SK-N-SH (cell line): Measurements from ENCODE around the gene C6orf136. TPM values are rescaled to one million over a fixed set of nuclear protein-coding genes. Genes with fewer than 3 reads are reported as not detected.

Experiments used
- CTCF ChIA-PET: fragments of 300-600, 350-600 bp; formaldehyde crosslinking; extraction: SDS; loops from one replicate; lab custom pipeline; 2021; lab: Yijun Ruan, JAX
- POLR2A ChIA-PET: fragments of 350-600 bp; sonication (Branson Sonifier 250); formaldehyde crosslinking; extraction: SDS; loops from one replicate; lab custom pipeline; 2020; ENCODE audit warnings: antibody characterized with exemption, inconsistent platforms; lab: Yijun Ruan, JAX
- DNase-seq: peaks from one replicate; pipeline ENCODE4 v3.0.0; 2012
- H2AFZ ChIP-seq: fragments of 200-600 bp; sonication (generic); 2 replicates; pipeline ENCODE4 v1.8.1; 2016; ENCODE audit warnings: antibody characterized with exemption, mild to moderate bottlenecking, low read depth
- H3F3A ChIP-seq: fragments of 200-600 bp; sonication (generic); replicated peaks from 2 replicates; pipeline ENCODE3; 2016; ENCODE audit warnings: antibody characterized with exemption, mild to moderate bottlenecking; ENCODE audit not compliant: insufficient read depth
- H3K27ac ChIP-seq, 2 experiments: fragments of 200-500 bp in 1 of 2; fragments of 200-600 bp in 1 of 2; sonication (Bioruptor generic) in 1 of 2; sonication (generic), shearing (Covaris generic) in 1 of 2; 2 replicates each; pipeline versions ENCODE4 v1.5.1 to v1.6.1; 2014 to 2016; ENCODE audit warnings: low read depth in 2 of 2, inconsistent platforms in 1 of 2, low read length in 1 of 2, mild to moderate bottlenecking in 1 of 2, mixed read lengths in 1 of 2
- H3K27me3 ChIP-seq: fragments of 200-600 bp; sonication (generic), shearing (Covaris generic); 2 replicates; pipeline ENCODE4 v1.6.1; 2016; ENCODE audit warnings: mixed run types; ENCODE audit not compliant: insufficient read depth
- H3K36me3 ChIP-seq, 2 experiments: fragments of 200-500 bp in 1 of 2; fragments of 200-600 bp in 1 of 2; sonication (Bioruptor generic) in 1 of 2; sonication (generic) in 1 of 2; replicated peaks in 1 of 2; 2 replicates each; pipeline versions ENCODE3 to v1.5.1; 2014 to 2016; ENCODE audit warnings: low read length in 1 of 2, mild to moderate bottlenecking in 1 of 2; ENCODE audit not compliant: insufficient read depth in 2 of 2, control insufficient read depth in 1 of 2
- H3K4me1 ChIP-seq, 2 experiments: fragments of 200-500 bp in 1 of 2; fragments of 200-600 bp in 1 of 2; sonication (Bioruptor generic) in 1 of 2; sonication (generic), shearing (Covaris generic) in 1 of 2; 2 replicates each; pipeline versions ENCODE4 v1.5.1 to v1.6.1; 2014 to 2016; ENCODE audit warnings: low read depth in 1 of 2, low read length in 1 of 2, mixed run types in 1 of 2; ENCODE audit not compliant: insufficient read depth in 2 of 2, control insufficient read depth in 1 of 2
- H3K4me2 ChIP-seq: fragments of 200-600 bp; sonication (generic), shearing (Covaris generic); 2 replicates; pipeline ENCODE4 v1.6.1; 2017; ENCODE audit warnings: mixed run types
- H3K4me3 ChIP-seq, 2 experiments: fragments of 200-500 bp in 1 of 2; fragments of 200-600 bp in 1 of 2; sonication (Bioruptor generic) in 1 of 2; sonication (generic), shearing (Covaris generic) in 1 of 2; 2 replicates each; pipeline versions ENCODE4 v1.5.1 to v1.8.1; 2014 to 2016; ENCODE audit warnings: low read depth in 2 of 2, inconsistent platforms in 1 of 2, low read length in 1 of 2, mild to moderate bottlenecking in 1 of 2, mixed read lengths in 1 of 2, moderate library complexity in 1 of 2
- H3K79me2 ChIP-seq: fragments of 200-600 bp; sonication (generic); 2 replicates; pipeline ENCODE4 v1.8.1; 2017; ENCODE audit warnings: mild to moderate bottlenecking; ENCODE audit not compliant: insufficient read depth
- H3K9ac ChIP-seq: fragments of 200-600 bp; sonication (generic); 2 replicates; pipeline ENCODE4 v1.6.1; 2017; ENCODE audit warnings: mixed run types
- H3K9me2 ChIP-seq: fragments of 200-600 bp; sonication (generic); 2 replicates; pipeline ENCODE4 v1.6.1; 2017; ENCODE audit warnings: mixed run types
- H3K9me3 ChIP-seq: fragments of 200-600 bp; sonication (generic); 2 replicates; pipeline ENCODE4 v1.6.1; 2017; ENCODE audit warnings: mixed run types, mild to moderate bottlenecking, moderate library complexity
- H4K20me1 ChIP-seq: fragments of 200-600 bp; sonication (generic); 2 replicates; pipeline ENCODE4 v1.6.1; 2017; ENCODE audit warnings: mild to moderate bottlenecking, mixed run types; ENCODE audit not compliant: insufficient read depth
- CHD2 ChIP-seq: fragments of 150-350 bp; IDR thresholded peaks from 2 replicates; pipeline ENCODE4 v1.6.1; 2018; ENCODE audit warnings: low read length; ENCODE audit not compliant: partially characterized antibody
- CTCF ChIP-seq: fragments of 200-600 bp; sonication (generic); IDR thresholded peaks from 2 replicates; pipeline ENCODE4 v1.6.1; 2017; ENCODE audit warnings: antibody characterized with exemption, mild to moderate bottlenecking, moderate library complexity
- ELF1 ChIP-seq: IDR thresholded peaks from 2 replicates; pipeline ENCODE4 v1.4.0; 2012
- EZH2phosphoT487 ChIP-seq: fragments of 200-600 bp; sonication (generic); IDR thresholded peaks from 2 replicates; pipeline ENCODE4 v1.6.1; 2017; ENCODE audit warnings: low read depth, mixed run types, mild to moderate bottlenecking, antibody characterized with exemption, moderate library complexity, borderline replicate concordance
- FOSL2 ChIP-seq: IDR thresholded peaks from 2 replicates; pipeline ENCODE4 v1.4.0; 2012; ENCODE audit warnings: low read depth, mild to moderate bottlenecking, moderate library complexity, borderline replicate concordance
- GABPA ChIP-seq: IDR thresholded peaks from 2 replicates; pipeline ENCODE4 v1.4.0; 2012; ENCODE audit warnings: low read depth, mild to moderate bottlenecking
- MAX ChIP-seq: IDR thresholded peaks from 2 replicates; pipeline ENCODE4 v1.4.0; 2012; ENCODE audit warnings: low read depth
- MXI1 ChIP-seq: IDR thresholded peaks from 2 replicates; pipeline ENCODE4 v1.6.1; 2012; ENCODE audit warnings: mild to moderate bottlenecking, low read depth, low read length, improper control_type of control experiment
- NFIC ChIP-seq: IDR thresholded peaks from 2 replicates; pipeline ENCODE4 v1.4.0; 2012; ENCODE audit warnings: borderline replicate concordance
- NRF1 ChIP-seq: IDR thresholded peaks from 2 replicates; pipeline ENCODE4 v1.6.1; 2012; ENCODE audit warnings: low read depth, mild to moderate bottlenecking, low read length
- PBX3 ChIP-seq: IDR thresholded peaks from 2 replicates; pipeline ENCODE4; 2012
- POLR2AphosphoS5 ChIP-seq: IDR thresholded peaks from 2 replicates; pipeline ENCODE4 v1.6.1; 2012; ENCODE audit warnings: low read depth, low read length
- RFX5 ChIP-seq: IDR thresholded peaks from 2 replicates; pipeline ENCODE4 v1.6.1; 2012; ENCODE audit warnings: mild to moderate bottlenecking, improper control_type of control experiment, low read length
- RXRA ChIP-seq: IDR thresholded peaks from 2 replicates; pipeline ENCODE4 v1.4.0; 2012; ENCODE audit warnings: low read depth, mild to moderate bottlenecking, borderline replicate concordance
- SIN3A ChIP-seq: IDR thresholded peaks from 2 replicates; pipeline ENCODE4 v1.6.1; 2012; ENCODE audit warnings: low read depth, mild to moderate bottlenecking, low read length, moderate library complexity, borderline replicate concordance
- TAF1 ChIP-seq: IDR thresholded peaks from 2 replicates; pipeline ENCODE4 v1.6.1; 2012; ENCODE audit warnings: low read depth, mild to moderate bottlenecking, low read length, moderate library complexity, borderline replicate concordance
- TCF12 ChIP-seq: IDR thresholded peaks from 2 replicates; pipeline ENCODE4 v1.4.0; 2012
- YY1 ChIP-seq: IDR thresholded peaks from 2 replicates; pipeline ENCODE4 v1.4.0; 2012; ENCODE audit warnings: low read depth, mild to moderate bottlenecking
- ZBTB33 ChIP-seq: IDR thresholded peaks from 2 replicates; pipeline ENCODE4 v1.4.0; 2012; ENCODE audit warnings: low read depth, borderline replicate concordance
- WGBS: methylation state at CpG from one replicate; pipeline ENCODE4 v1.1.6; 2017; ENCODE audit warnings: low lambda C conversion rate; 5-methylcytosine and 5-hydroxymethylcytosine counted together
- polyA plus RNA-seq, 3 experiments: library from polyadenylated mRNA; depleted of rRNA; stranded (reverse); fragments of >200 nt; gene quantifications; 2 replicates each; pipeline ENCODE4 v1.2.3, GENCODE V29; 2012

C6orf136 gene
- polyA plus RNA-seq, 1 of the 3 experiments (the other 2 are of a cell fraction), result 14.3 TPM

GRCh38 chr6:30626484-30627366 lies 20.2 kb upstream of the C6orf136 start, which contains the start of gene ATAT1:
Gene ATAT1 (plus strand): TSS chr6:30626874.
- Histone ChIP-seq H3K4me1 (peaks cover 9 to 12% of the 10 kb centered on the region in 2 experiments; a peak in 2 of 4 replicates), H3K9ac (peak within 1 kb of the TSS; percentile 79), H3K9me2 (no peaks in the 10 kb centered on the region), H4K20me1 (no peaks in the 10 kb centered on the region), H2AFZ (peak within 1 kb of the TSS; percentile 75), H3K36me3 (peaks cover 25 to 57% of the 10 kb centered on the region in 2 experiments), H3K27me3 (no peaks in the 10 kb centered on the region), H3K4me2 (peak within 1 kb of the TSS; percentile 87), H3K4me3 (peak within 1 kb of the TSS; percentile 62 to 77), H3K27ac (peak within 1 kb of the TSS; percentile 70 to 78), H3F3A (peaks cover 11% of the 10 kb centered on the region), H3K79me2 (peaks cover 23% of the 10 kb centered on the region), H3K9me3 (no peaks in the 10 kb centered on the region)
- peak; percentile 67; the same call in 1 of the 2 replicates for TF ChIP-seq YY1
- no peak for TF ChIP-seq NRF1
- TF ChIP-seq FOSL2, result no peak
- TF ChIP-seq MXI1, result peak; percentile 65
- no peak for TF ChIP-seq RXRA
- TF ChIP-seq POLR2AphosphoS5, result peak; percentile 93
- TF ChIP-seq GABPA, result peak; percentile 81
- TF ChIP-seq PBX3, result peak; percentile 61
- TF ChIP-seq EZH2phosphoT487, result no peak
- TF ChIP-seq TAF1, result peak; percentile 85
- peak; percentile 32 for TF ChIP-seq CHD2
- no peak for TF ChIP-seq ELF1
- TF ChIP-seq CTCF, result peak; percentile 55
- TF ChIP-seq TCF12, result no peak
- no peak for TF ChIP-seq NFIC
- peak; percentile 74 for TF ChIP-seq MAX
- TF ChIP-seq ZBTB33, result peak; percentile 34; the same call in 1 of the 2 replicates
- TF ChIP-seq RFX5, result no peak
- TF ChIP-seq SIN3A, result peak; percentile 83
- POLR2A ChIA-PET, result interaction anchor here (1.2 to 1.5 kb wide), 3 partner anchors 9 to 90 kb away, joined by 4 to 14 read pairs (median 12); partner anchors contain the start of genes MDC1, MRPS18B and PPP1R10
- CTCF ChIA-PET, result interaction anchor here (0.6 to 1.7 kb wide), 9 partner anchors 15 to 453 kb away, joined by 3 to 5 read pairs (median 3); partner anchors contain the start of gene DHX16
- WGBS, result 4% methylated on average over 16 of the region's 36 CpGs
- peak; percentile 92 for DNase-seq
